ENCODE measurements around the gene MIA.
"Not testable (repeated sequence)": the region's sequence is repeated elsewhere in the genome, so short reads cannot be mapped to it uniquely, and the experiment has no call there.

Gene MIA

DNA sequence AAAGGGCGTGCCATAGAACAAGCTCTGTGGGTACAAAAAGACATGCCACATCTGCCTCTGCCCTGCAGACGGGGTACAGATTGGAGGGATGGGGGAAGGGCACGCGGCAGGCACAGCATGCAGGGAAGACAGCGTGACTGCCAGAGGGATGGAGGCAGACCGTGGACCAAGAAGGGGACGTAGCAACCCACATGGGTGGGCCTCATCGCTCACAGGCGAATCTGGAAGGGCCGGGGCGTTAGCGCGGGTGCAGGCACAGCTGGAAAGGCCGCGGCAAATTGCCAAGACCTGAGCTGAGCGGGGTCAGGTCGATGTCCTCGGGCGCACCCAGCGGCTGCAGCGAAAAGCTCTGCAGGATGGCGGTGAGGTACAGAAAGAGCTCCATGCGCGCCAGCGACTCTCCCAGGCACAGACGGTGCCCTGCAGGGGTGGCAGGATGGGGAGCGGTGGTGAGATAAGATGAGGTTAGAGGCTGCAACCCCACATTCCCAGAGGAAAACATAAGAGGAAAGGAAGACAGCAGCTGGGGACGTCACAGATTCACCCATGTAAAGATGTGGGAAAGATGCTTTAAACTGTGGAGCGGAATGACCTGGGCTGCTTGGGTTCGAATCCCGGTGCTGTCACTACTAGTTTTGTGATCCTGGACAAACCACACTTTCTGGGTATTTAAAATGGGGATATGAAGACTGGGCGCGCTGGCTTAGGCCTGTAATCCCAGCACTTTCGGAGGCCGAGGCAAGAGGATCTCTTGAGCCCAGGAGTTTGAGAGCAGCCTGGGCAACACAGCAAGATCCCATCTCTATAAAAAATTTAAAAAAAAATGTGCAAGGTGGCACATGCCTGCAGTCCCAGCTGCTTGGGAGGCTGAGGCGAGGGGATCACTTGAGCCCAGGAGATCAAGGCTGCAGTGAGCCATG is 43.4 kb downstream of the MIA start:
- not testable (repeated sequence) for H3K27me3 ChIP-seq (replicated peaks; ENCODE audit: control insufficient read depth, insufficient read depth, low read length); H3K36me3 ChIP-seq (ENCODE audit: control insufficient read depth, insufficient read depth, low read length)
- peak overlapping the region; percentile 44 for H3K4me3 ChIP-seq (replicated peaks; ENCODE audit: low read depth, low read length)
- DNase-seq (ENCODE audit: extremely low read depth, insufficient read length) = peak; percentile 70
- TF ChIP-seq, protein P1, sequence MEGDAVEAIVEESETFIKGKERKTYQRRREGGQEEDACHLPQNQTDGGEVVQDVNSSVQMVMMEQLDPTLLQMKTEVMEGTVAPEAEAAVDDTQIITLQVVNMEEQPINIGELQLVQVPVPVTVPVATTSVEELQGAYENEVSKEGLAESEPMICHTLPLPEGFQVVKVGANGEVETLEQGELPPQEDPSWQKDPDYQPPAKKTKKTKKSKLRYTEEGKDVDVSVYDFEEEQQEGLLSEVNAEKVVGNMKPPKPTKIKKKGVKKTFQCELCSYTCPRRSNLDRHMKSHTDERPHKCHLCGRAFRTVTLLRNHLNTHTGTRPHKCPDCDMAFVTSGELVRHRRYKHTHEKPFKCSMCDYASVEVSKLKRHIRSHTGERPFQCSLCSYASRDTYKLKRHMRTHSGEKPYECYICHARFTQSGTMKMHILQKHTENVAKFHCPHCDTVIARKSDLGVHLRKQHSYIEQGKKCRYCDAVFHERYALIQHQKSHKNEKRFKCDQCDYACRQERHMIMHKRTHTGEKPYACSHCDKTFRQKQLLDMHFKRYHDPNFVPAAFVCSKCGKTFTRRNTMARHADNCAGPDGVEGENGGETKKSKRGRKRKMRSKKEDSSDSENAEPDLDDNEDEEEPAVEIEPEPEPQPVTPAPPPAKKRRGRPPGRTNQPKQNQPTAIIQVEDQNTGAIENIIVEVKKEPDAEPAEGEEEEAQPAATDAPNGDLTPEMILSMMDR (IDR thresholded peaks at IDR 0.05; ENCODE audit: insufficient read depth, low read length, poor library complexity, severe bottlenecking) = peak; percentile 57

DNA sequence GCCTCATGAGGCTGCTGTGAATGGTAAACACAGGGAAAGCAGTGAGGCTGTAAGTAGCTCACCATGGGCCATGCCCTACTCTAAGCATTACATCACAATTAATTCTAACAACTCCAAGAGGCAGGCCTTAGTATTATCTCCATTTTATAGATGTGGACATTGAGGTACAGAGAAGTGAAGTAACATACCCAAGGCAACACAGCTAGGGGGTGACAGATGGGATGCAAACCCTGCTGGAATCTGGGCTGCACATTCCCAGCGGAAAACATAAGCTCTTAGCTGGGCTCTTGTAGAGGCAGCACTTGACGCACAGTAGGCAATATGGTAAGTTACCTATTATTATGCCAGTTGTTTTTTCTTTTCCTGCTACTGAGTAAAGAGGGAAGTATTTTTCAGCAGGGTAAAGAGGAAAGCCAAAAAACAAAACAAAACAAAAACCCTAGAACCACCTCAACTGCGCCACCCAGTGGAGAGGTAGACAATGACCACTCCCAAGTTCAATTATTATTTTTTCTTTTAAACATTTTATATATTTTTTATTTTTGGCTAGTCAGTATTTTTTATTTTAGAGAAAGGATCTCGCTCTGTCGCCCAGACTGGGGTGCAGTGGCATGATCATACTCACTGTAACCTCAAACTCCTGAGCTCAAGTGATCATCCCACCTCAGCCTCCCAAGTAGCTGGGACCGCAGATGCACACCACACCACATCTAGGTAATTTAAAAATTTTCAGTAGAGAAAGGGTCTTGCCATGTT is 44.3 kb downstream of the MIA start:
- DNase-seq (ENCODE audit: extremely low read depth, insufficient read length); H3K36me3 ChIP-seq (ENCODE audit: control insufficient read depth, insufficient read depth, low read length); H3K4me3 ChIP-seq (replicated peaks; ENCODE audit: low read depth, low read length); H3K27me3 ChIP-seq (replicated peaks; ENCODE audit: control insufficient read depth, insufficient read depth, low read length): not testable (repeated sequence)
- TF ChIP-seq, protein P1 (IDR thresholded peaks at IDR 0.05; ENCODE audit: insufficient read depth, low read length, poor library complexity, severe bottlenecking) = peak; percentile 62

DNA sequence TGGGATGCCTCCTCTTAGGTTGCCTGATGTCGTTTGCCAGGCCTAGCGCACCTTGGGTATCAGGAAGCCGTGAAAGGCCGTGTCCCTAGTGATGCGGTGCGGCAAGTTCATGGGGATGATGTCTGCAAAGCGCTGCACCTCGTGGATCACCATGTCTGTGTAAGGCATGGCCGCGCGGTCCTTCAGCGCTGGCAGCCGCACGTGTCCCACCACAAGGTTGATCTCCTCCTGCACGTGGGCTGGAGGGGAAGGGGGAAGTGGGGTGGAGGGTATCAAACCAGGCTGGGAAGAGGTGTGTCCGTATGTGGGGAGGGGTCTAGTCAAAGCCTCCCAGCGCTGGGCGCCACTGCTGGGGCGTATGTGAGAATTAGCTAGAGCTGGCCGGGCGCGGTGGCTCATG is 46.8 kb downstream of the MIA start:
- no peak for DNase-seq (ENCODE audit: extremely low read depth, insufficient read length)

DNA sequence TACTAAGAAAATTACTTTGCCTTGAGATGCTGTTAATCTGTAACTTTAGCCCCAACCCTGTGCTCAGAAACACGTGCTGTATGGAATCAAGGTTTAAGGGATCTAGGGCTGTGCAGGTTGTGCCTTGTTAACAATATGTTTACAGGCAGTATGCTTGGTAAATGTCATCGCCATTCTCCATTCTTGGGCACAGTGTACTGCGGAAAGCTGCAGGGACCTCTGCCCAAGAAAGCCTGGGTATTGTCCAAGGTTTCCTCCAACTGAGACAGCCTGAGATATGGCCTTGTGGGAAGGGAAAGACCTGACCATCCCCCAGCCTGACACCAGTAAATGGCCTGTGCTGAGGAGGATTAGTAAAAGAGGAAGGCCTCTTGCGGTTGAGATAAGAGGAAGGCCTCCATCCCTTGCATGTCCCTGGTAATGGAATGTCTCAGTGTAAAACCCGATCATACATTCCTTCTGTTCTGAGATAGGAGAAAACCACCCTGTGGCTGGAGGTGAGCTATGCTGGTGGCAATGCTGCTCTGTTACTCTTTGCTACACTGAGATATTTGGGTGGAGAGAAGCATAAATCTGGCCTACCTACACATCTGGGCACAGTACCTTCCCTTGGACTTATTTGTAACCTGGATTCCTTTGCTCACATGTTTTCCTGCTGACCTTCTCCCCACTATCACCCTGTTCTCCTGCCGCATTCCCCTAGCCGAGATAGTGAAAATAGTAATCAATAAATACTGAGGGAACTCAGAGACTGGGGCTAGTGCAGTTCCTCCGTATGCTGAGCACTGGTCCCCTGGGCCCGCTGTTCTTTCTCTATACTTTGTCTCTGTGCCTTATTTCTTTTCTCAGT is 47.6 kb downstream of the MIA start:
- H3K4me3 ChIP-seq (replicated peaks; ENCODE audit: low read depth, low read length); H3K27me3 ChIP-seq (replicated peaks; ENCODE audit: control insufficient read depth, insufficient read depth, low read length); H3K36me3 ChIP-seq (ENCODE audit: control insufficient read depth, insufficient read depth, low read length); DNase-seq (ENCODE audit: extremely low read depth, insufficient read length): not testable (repeated sequence)

More for the DNA sequence above, 46.8 kb downstream of the MIA start:
- Histone ChIP-seq H3K4me3 (replicated peaks; ENCODE audit: low read depth, low read length) (no peak overlapping the region), H3K27me3 (replicated peaks; ENCODE audit: control insufficient read depth, insufficient read depth, low read length) (no peaks in the 10 kb centered on the region), H3K36me3 (ENCODE audit: control insufficient read depth, insufficient read depth, low read length) (no peaks in the 10 kb centered on the region)
- TF ChIP-seq, protein P1 (IDR thresholded peaks at IDR 0.05; ENCODE audit: insufficient read depth, low read length, poor library complexity, severe bottlenecking) = no peak

DNA sequence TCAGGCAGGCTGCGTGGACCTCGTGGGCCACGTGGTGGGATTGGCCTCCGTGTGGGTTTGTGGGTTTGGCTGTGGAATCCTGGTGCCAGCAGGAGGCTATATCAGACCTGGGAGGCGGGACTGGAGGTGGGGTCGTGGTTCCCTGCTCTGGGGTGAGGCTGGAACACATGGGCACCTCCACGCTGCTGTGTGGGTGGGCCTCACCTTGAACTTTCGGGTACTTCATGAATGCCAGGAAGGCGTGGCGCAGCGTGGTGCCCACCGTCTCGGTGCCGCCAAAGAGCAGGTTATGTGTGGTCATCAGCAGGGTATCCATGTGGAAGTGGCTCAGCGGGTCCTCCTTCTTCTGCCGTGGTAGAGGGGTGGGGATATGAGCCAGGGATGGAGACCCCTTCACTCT is 49.6 kb downstream of the MIA start:
- DNase-seq (ENCODE audit: extremely low read depth, insufficient read length); H3K4me3 ChIP-seq (replicated peaks; ENCODE audit: low read depth, low read length); H3K36me3 ChIP-seq (ENCODE audit: control insufficient read depth, insufficient read depth, low read length); H3K27me3 ChIP-seq (replicated peaks; ENCODE audit: control insufficient read depth, insufficient read depth, low read length): not testable (repeated sequence)

DNA sequence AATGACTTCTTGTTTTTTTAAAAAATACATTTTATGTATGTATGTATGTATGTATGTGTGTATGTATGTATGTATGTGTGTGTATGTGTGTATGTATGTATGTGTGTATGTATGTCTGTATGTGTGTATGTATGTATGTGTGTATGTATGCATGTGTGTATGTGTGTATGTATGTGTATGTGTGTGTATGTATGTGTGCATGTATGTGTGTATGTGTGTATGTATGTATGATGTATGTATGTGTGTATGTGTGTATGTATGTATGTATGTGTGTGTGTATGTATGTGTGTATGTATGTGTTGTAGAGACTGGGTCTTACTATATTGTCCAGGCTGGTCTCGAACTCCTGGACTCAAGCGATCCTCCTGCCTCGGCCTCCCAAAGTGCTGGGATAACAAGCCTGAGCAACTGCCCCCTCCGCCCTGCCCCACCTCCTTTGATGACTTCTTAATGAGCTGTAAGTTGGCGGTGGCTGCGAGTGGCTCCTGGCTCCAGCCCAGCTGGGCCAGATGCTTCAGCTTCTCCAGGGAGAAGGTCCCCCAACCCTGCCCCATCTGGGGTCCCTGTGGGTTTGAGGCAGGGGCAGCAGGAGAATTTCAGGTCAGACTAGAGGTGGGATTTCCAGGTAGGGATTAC is 50.3 kb downstream of the MIA start:
- not testable (repeated sequence) for DNase-seq (ENCODE audit: extremely low read depth, insufficient read length); H3K27me3 ChIP-seq (replicated peaks; ENCODE audit: control insufficient read depth, insufficient read depth, low read length); H3K4me3 ChIP-seq (replicated peaks; ENCODE audit: low read depth, low read length); H3K36me3 ChIP-seq (ENCODE audit: control insufficient read depth, insufficient read depth, low read length)

DNA sequence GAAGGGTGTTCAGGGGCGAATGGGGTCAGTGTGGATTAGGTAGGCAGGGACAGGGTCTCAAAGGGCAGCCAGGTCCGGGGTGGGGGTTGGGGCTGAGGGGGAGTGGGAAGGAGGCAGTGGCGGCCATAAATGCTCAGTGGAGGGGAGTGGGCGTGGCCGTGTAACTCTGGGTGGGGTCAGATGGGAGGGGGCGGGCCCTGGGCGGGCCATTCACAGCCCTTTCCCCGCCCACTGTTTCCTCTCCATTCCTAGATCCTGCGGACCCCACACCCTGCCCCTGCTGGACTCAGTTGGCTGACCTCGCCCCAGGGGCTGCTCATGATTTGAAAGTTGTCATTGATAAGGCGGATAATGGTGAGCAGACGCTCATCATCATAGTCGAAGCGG is 51.0 kb downstream of the MIA start:
- H3K36me3 ChIP-seq (ENCODE audit: control insufficient read depth, insufficient read depth, low read length); H3K4me3 ChIP-seq (replicated peaks; ENCODE audit: low read depth, low read length); DNase-seq (ENCODE audit: extremely low read depth, insufficient read length); H3K27me3 ChIP-seq (replicated peaks; ENCODE audit: control insufficient read depth, insufficient read depth, low read length): not testable (repeated sequence)

- not testable (repeated sequence) for H3K27me3 ChIP-seq (replicated peaks; ENCODE audit: control insufficient read depth, insufficient read depth, low read length); H3K36me3 ChIP-seq (ENCODE audit: control insufficient read depth, insufficient read depth, low read length); DNase-seq (ENCODE audit: extremely low read depth, insufficient read length); H3K4me3 ChIP-seq (replicated peaks; ENCODE audit: low read depth, low read length)
Observed at GRCh38 chr19:40826699-40827385, 51.5 kb downstream of the MIA start.

Measured in GM06990 (cell line).